WTC11 (cell line): ENCODE measurements around the gene NMB. TPM values are rescaled to one million over a fixed set of nuclear protein-coding genes. Genes with fewer than 3 reads are reported as not detected.
A peak's percentile ranks its signal among the peaks of the same experiment; 100 is the strongest.

ENCODE experiments used
- ATAC-seq: fragments of 200-7000 bp; cut with Tn5 transposase; 2 replicates; pipeline ENCODE4 v1.10.0; 2021; ENCODE audit warnings: mild to moderate bottlenecking, moderate library complexity
- CTCF ChIA-PET: fragments of 300-600 bp; sonication (Branson Sonifier 250); formaldehyde crosslinking; loops from one replicate; lab custom pipeline; 2021; ENCODE audit warnings: antibody characterized with exemption; lab: Charles Lee
- POLR2A ChIA-PET: fragments of 350-600 bp; sonication (Branson Sonifier 250); formaldehyde crosslinking; loops from one replicate; lab custom pipeline; 2021; ENCODE audit warnings: antibody characterized with exemption; lab: Charles Lee
- DNase-seq: peaks from one replicate; pipeline ENCODE4 v3.0.0; 2021; ENCODE audit warnings: low spot score
- H3K27ac Mint-ChIP-seq: 2 replicates; pipeline ENCODE4 v1.8.0; 2021; ENCODE audit warnings: mixed read lengths
- H3K27me3 Mint-ChIP-seq: 2 replicates; pipeline ENCODE4 v1.8.0; 2021; ENCODE audit warnings: low read depth, mild to moderate bottlenecking, moderate library complexity, mixed read lengths
- H3K36me3 Mint-ChIP-seq: 2 replicates; pipeline ENCODE4 v1.8.0; 2021; ENCODE audit warnings: mixed read lengths
- H3K4me1 Mint-ChIP-seq: 2 replicates; pipeline ENCODE4 v1.8.0; 2022; ENCODE audit warnings: mixed read lengths
- H3K4me3 Mint-ChIP-seq: 2 replicates; pipeline ENCODE4 v1.8.0; 2021; ENCODE audit warnings: mild to moderate bottlenecking, moderate library complexity, mixed read lengths
- H3K9me3 Mint-ChIP-seq: 2 replicates; pipeline ENCODE4 v1.8.0; 2021; ENCODE audit warnings: mixed read lengths
- ETV6 ChIP-seq: sonication (generic); formaldehyde crosslinking; IDR thresholded peaks from 2 replicates; pipeline ENCODE4 v1.8.1; 2022; ENCODE audit warnings: mild to moderate bottlenecking, missing genetic modification reagents
- GABPB1 ChIP-seq: sonication (generic); formaldehyde crosslinking; IDR thresholded peaks from 2 replicates; pipeline ENCODE4 v1.8.1; 2023; ENCODE audit warnings: mild to moderate bottlenecking, missing genetic modification reagents
- GRHL2 ChIP-seq: fragments of 250-450 bp; sonication (Bioruptor Pico); IDR thresholded peaks from 2 replicates; pipeline ENCODE4 v1.8.0; 2022; ENCODE audit warnings: mild to moderate bottlenecking, moderate library complexity; ENCODE audit not compliant: insufficient replicate concordance, severe bottlenecking
- HMGA2 ChIP-seq: fragments of 250-450 bp; sonication (Bioruptor Pico); IDR thresholded peaks from 2 replicates; pipeline ENCODE4 v1.4.0; 2021; ENCODE audit warnings: mild to moderate bottlenecking, moderate library complexity
- IRF2 ChIP-seq: sonication (generic); formaldehyde crosslinking; IDR thresholded peaks from 2 replicates; pipeline ENCODE4 v1.8.0; 2022; ENCODE audit warnings: low read depth, missing genetic modification reagents, borderline replicate concordance
- NFATC4 ChIP-seq: fragments of 250-450 bp; sonication (Bioruptor Pico); IDR thresholded peaks from 2 replicates; pipeline ENCODE4 v1.9.0; 2021; ENCODE audit warnings: mild to moderate bottlenecking
- PRRX2 ChIP-seq: fragments of 250-450 bp; sonication (Bioruptor Pico); IDR thresholded peaks from 2 replicates; pipeline ENCODE4 v1.8.0; 2021; ENCODE audit warnings: mild to moderate bottlenecking
- SMAD4 ChIP-seq: sonication (generic); formaldehyde crosslinking; IDR thresholded peaks from 2 replicates; pipeline ENCODE4 v1.8.0; 2022; ENCODE audit warnings: mild to moderate bottlenecking, missing genetic modification reagents
- ZBTB21 ChIP-seq: sonication (generic); formaldehyde crosslinking; IDR thresholded peaks from 2 replicates; pipeline ENCODE4 v1.8.1; 2023; ENCODE audit warnings: mild to moderate bottlenecking, missing genetic modification reagents, borderline replicate concordance
- total RNA-seq: library from RNA; stranded (reverse); gene quantifications from 3 replicates; pipeline ENCODE4 v1.2.3, GENCODE V29; 2021
- TF ChIP-seq, protein P1 (sequence below): sonication (generic); formaldehyde crosslinking; IDR thresholded peaks from 2 replicates; pipeline ENCODE4 v1.8.1; 2023; ENCODE audit warnings: mild to moderate bottlenecking, missing genetic modification reagents
- TF ChIP-seq, protein P2 (sequence below): fragments of 250-450 bp; sonication (Bioruptor Pico); IDR thresholded peaks from 2 replicates; pipeline ENCODE4 v1.8.0; 2021; ENCODE audit warnings: mild to moderate bottlenecking
- TF ChIP-seq, protein P3 (sequence below): sonication (generic); formaldehyde crosslinking; IDR thresholded peaks from 2 replicates; pipeline ENCODE4 v1.8.0; 2022; ENCODE audit warnings: mild to moderate bottlenecking, missing genetic modification reagents
- TF ChIP-seq, protein P4 (sequence below): sonication (generic); formaldehyde crosslinking; IDR thresholded peaks from 2 replicates; pipeline ENCODE4 v1.8.1; 2023; ENCODE audit warnings: mild to moderate bottlenecking, missing genetic modification reagents, moderate library complexity
- TF ChIP-seq, protein P5 (sequence below): fragments of 250-450 bp; sonication (Bioruptor Pico); IDR thresholded peaks from 2 replicates; pipeline ENCODE4 v1.9.0; 2021; ENCODE audit warnings: mild to moderate bottlenecking
- TF ChIP-seq, protein P6 (sequence below): sonication (generic); formaldehyde crosslinking; IDR thresholded peaks from 2 replicates; pipeline ENCODE4 v1.8.0; 2022; ENCODE audit warnings: mild to moderate bottlenecking, missing genetic modification reagents
- TF ChIP-seq, protein P7 (sequence below): sonication (generic); formaldehyde crosslinking; IDR thresholded peaks from 2 replicates; pipeline ENCODE4 v1.8.1; 2022; ENCODE audit warnings: mild to moderate bottlenecking, moderate library complexity, missing genetic modification reagents

Gene NMB
- total RNA-seq, 1 experiment from 2014 or later = 14.9 TPM

DNA sequence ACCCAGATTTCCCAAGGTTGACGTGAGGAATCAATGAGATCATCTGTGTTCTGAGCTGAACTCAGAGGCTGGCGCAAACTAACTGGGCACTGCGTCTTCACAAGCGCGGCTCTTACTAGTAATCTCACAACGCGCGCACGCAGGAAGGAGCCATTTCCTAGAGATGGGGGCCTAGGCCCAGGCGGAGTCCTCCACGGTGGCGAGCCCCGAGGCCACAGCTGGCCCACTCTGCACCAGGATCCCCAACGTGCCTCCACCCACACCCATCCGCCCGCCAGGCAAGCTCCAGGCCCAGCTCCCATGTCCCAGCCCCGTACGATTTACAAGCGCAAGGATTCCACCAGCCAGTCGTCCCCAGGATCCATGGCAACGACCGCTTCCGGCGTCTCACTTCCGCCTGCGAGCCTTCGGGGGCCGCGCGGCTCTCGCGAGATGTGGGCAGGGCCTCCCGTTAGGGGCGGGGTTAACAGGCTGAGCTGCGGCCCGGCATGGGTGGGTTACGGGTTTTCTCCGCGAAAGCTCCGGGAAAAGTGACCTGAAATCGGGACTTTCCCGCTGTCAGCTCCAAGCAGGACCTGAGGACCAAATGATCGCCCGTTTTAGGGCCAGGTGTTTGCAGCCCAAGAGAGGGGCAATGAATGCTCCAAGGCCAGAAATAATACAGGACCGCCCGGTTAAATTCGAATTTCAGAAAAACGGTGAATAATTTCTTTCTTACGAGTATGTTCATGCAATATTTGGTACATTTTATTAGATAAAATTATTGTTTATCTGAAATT, 3.9 kb downstream of the NMB start, which contains the start of gene WDR73 (continued):
- TF ChIP-seq, protein P1, sequence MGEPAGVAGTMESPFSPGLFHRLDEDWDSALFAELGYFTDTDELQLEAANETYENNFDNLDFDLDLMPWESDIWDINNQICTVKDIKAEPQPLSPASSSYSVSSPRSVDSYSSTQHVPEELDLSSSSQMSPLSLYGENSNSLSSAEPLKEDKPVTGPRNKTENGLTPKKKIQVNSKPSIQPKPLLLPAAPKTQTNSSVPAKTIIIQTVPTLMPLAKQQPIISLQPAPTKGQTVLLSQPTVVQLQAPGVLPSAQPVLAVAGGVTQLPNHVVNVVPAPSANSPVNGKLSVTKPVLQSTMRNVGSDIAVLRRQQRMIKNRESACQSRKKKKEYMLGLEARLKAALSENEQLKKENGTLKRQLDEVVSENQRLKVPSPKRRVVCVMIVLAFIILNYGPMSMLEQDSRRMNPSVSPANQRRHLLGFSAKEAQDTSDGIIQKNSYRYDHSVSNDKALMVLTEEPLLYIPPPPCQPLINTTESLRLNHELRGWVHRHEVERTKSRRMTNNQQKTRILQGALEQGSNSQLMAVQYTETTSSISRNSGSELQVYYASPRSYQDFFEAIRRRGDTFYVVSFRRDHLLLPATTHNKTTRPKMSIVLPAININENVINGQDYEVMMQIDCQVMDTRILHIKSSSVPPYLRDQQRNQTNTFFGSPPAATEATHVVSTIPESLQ (CRISPR knock-in tag) = no peak
- TF ChIP-seq, protein P2, sequence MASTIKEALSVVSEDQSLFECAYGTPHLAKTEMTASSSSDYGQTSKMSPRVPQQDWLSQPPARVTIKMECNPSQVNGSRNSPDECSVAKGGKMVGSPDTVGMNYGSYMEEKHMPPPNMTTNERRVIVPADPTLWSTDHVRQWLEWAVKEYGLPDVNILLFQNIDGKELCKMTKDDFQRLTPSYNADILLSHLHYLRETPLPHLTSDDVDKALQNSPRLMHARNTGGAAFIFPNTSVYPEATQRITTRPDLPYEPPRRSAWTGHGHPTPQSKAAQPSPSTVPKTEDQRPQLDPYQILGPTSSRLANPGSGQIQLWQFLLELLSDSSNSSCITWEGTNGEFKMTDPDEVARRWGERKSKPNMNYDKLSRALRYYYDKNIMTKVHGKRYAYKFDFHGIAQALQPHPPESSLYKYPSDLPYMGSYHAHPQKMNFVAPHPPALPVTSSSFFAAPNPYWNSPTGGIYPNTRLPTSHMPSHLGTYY (CRISPR knock-in tag) = no peak
- TF ChIP-seq, protein P3, sequence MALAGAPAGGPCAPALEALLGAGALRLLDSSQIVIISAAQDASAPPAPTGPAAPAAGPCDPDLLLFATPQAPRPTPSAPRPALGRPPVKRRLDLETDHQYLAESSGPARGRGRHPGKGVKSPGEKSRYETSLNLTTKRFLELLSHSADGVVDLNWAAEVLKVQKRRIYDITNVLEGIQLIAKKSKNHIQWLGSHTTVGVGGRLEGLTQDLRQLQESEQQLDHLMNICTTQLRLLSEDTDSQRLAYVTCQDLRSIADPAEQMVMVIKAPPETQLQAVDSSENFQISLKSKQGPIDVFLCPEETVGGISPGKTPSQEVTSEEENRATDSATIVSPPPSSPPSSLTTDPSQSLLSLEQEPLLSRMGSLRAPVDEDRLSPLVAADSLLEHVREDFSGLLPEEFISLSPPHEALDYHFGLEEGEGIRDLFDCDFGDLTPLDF (CRISPR knock-in tag) = peak; percentile 60; the same call in 1 of the 2 replicates
- TF ChIP-seq, protein P4, sequence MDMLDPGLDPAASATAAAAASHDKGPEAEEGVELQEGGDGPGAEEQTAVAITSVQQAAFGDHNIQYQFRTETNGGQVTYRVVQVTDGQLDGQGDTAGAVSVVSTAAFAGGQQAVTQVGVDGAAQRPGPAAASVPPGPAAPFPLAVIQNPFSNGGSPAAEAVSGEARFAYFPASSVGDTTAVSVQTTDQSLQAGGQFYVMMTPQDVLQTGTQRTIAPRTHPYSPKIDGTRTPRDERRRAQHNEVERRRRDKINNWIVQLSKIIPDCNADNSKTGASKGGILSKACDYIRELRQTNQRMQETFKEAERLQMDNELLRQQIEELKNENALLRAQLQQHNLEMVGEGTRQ = no peak
- TF ChIP-seq SMAD4 (CRISPR knock-in tag) (no peak), ETV6 (CRISPR knock-in tag) (0 out of 2 replicates have a peak, but pooled peaks have one; percentile 52), GABPB1 (CRISPR knock-in tag) (peak; percentile 62), ZBTB21 (CRISPR knock-in tag) (0 out of 2 replicates have a peak, but pooled peaks have one; percentile 17), NFATC4 (CRISPR knock-in tag) (no peak), HMGA2 (CRISPR knock-in tag) (peak; percentile 21; the same call in 1 of the 2 replicates), IRF2 (CRISPR knock-in tag) (no peak), GRHL2 (CRISPR knock-in tag) (no peak)
- TF ChIP-seq, protein P5, sequence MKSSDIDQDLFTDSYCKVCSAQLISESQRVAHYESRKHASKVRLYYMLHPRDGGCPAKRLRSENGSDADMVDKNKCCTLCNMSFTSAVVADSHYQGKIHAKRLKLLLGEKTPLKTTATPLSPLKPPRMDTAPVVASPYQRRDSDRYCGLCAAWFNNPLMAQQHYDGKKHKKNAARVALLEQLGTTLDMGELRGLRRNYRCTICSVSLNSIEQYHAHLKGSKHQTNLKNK (CRISPR knock-in tag) = no peak
- TF ChIP-seq, protein P6, sequence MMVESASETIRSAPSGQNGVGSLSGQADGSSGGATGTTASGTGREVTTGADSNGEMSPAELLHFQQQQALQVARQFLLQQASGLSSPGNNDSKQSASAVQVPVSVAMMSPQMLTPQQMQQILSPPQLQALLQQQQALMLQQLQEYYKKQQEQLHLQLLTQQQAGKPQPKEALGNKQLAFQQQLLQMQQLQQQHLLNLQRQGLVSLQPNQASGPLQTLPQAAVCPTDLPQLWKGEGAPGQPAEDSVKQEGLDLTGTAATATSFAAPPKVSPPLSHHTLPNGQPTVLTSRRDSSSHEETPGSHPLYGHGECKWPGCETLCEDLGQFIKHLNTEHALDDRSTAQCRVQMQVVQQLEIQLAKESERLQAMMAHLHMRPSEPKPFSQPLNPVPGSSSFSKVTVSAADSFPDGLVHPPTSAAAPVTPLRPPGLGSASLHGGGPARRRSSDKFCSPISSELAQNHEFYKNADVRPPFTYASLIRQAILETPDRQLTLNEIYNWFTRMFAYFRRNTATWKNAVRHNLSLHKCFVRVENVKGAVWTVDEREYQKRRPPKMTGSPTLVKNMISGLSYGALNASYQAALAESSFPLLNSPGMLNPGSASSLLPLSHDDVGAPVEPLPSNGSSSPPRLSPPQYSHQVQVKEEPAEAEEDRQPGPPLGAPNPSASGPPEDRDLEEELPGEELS = no peak
- TF ChIP-seq, protein P7, sequence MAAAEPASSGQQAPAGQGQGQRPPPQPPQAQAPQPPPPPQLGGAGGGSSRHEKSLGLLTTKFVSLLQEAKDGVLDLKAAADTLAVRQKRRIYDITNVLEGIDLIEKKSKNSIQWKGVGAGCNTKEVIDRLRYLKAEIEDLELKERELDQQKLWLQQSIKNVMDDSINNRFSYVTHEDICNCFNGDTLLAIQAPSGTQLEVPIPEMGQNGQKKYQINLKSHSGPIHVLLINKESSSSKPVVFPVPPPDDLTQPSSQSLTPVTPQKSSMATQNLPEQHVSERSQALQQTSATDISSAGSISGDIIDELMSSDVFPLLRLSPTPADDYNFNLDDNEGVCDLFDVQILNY (CRISPR knock-in tag) = 0 out of 2 replicates have a peak, but pooled peaks have one; percentile 38

DNA sequence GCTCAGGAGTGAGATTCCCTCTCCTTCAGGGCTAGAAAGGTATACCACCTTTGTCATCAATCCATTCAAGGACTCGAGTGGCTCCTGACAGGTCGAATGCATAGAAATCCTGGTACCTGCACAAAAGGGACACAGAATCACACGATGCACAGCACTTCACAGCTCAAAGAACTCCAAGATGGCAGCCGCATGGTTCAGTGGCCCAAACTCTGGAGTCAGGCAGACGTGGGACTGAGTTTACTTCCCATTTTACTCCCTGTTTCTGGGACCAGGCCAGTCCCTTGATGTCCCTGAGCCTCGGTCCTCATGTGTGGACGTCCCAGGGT, 4.5 kb downstream of the NMB start:
- ChIA-PET POLR2A (interaction anchor here (1.2 to 3.6 kb wide), 5 partner anchors 15 to 82 kb away, joined by 3 to 16 read pairs (median 6); partner anchors contain the start of gene SEC11A), CTCF (interaction anchor here (0.5 to 7.5 kb wide), 9 partner anchors 20 to 225 kb away, joined by 3 to 63 read pairs (median 6); partner anchors contain the start of gene ZSCAN2)
- DNase-seq = no peak
- Mint-ChIP-seq H3K9me3 (no peaks in the 10 kb centered on the region), H3K4me3 (peak overlapping the region; percentile 95), H3K27ac (peak overlapping the region; percentile 96), H3K36me3 (peaks cover 20% of the 10 kb centered on the region), H3K27me3 (peaks cover 21% of the 10 kb centered on the region), H3K4me1 (peaks cover 20% of the 10 kb centered on the region)
- no peak for TF ChIP-seq PRRX2 (CRISPR knock-in tag)
- no peak for ATAC-seq
